Left colon (tissue), 2 donors: Measurements from ENCODE around the gene MRTFB. TPM values are rescaled to one million over a fixed set of nuclear protein-coding genes. Genes with fewer than 3 reads are reported as not detected.
A peak's percentile ranks its signal among the peaks of the same experiment; 100 is the strongest.

Source experiments
- ATAC-seq: fragments of 200-7000 bp; cut with Tn5 transposase; one replicate; pipeline ENCODE4 v1.9.1; 2020; ENCODE audit warnings: mild to moderate bottlenecking, moderate library complexity
- DNase-seq, 2 donors: peaks; one replicate each; pipeline ENCODE4 v3.0.0-alpha.2; 2020
- intact Hi-C, 2 donors: fragments of 100-400 bp; cut with DNase I in 1 of 2; cut with micrococcal nuclease in 1 of 2; formaldehyde crosslinking; loops; one replicate each; pipeline versions ENCODE4 v1.11.2 to v1.14.0; 2022; cut with DNase I, micrococcal nuclease
- total RNA-seq, 2 donors: library from RNA; stranded (reverse); fragmentation: NEBNext Ultra II Directional; extraction: Animal tissue kit (Norgen Biotek cat#: 25700); gene quantifications; one replicate each; pipeline ENCODE4 v1.2.1, GENCODE V29; 2021
- donor health status: DM: no; HTN: no; CAD: no.
- donor health status: DM: yes; HTN: yes; CAD: no.

The MRTFB gene
- total RNA-seq, 2 donors from 2014 or later, result 40.0 to 44.7 TPM

DNA sequence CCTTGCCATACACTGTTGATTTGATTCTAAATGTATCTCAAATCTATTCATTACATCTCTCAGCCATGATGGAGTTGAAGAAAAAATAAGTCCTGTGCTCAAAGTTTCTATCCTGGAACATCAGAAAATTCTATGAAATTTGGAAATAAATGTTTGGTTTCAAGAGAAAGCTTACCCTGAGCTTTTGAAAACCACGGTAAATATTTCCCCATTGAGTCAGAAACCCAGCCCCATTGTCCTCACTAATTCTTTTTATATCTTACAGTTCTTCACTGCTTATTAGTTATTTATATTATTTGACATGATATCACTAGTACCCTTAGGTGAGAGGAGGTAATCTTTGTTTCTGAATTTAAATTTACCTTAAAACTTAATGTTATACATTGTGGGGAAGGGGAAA, 128.5 kb downstream of the MRTFB start:
- DNase-seq (no peak), ATAC-seq (no peak)
- intact Hi-C loops, result no loop called here

DNA sequence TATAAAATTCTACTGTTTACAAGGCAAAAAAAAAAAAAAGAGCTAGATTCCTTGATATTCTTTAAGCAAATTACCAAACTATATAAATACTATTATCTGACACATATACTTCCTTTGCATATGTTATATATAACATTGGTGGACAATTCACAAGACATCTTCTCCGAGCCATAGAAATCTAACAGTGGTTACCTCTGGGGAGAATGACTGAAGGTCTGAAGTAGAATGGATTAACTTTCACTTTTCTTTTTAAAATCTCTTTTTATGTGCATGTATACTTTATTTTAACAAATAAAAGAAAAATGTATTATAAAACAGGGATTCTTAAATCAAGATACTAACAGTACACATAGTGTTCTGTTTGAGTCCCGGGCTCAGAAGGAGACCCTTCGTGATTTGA, 131.0 kb downstream of the MRTFB start:
- ATAC-seq, result peak; percentile 47
- DNase-seq, result no peak
- intact Hi-C loops, result no loop called here

DNA sequence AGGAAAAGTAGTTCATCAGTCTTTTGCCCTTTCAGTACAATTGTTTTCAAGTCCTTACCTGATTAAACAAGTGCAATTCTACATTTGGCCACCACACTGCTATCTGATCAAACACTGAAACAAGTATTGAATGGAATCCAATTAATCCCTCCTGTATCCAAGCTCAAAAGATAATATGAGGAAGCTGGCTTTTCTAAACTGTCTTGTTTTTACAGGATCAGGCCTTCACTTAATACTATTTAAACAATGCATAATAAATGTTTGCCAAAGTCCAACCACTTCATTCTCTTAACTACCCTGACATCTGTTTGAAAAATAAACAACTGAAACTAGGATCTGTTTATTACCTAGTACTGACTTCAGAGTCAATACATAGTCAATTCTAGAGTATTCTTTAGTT, 131.6 kb downstream of the MRTFB start:
- DNase-seq, result no peak
- intact Hi-C loops, result no loop called here
- peak; percentile 90 for ATAC-seq

DNA sequence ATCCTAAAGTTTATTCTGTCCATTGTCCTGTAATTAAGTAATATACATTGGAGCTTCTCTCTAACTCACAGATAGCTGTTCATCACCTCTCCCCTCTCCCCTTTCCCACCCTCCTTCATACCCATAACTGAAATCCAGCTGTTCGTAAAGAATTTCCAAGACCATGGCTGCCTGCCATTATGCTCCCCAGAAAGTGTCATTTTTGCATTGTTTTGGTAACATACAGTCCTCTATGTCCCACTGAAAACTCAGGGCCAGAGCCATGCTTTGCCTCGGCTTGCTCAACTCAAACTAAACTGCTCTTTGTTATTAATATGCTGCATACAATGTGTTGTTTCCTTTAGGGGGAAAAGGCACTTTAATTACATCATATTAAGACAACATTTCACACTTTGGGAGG, 132.0 kb downstream of the MRTFB start:
- DNase-seq (no peak), ATAC-seq (no peak)
- intact Hi-C loops, result no loop called here

DNA sequence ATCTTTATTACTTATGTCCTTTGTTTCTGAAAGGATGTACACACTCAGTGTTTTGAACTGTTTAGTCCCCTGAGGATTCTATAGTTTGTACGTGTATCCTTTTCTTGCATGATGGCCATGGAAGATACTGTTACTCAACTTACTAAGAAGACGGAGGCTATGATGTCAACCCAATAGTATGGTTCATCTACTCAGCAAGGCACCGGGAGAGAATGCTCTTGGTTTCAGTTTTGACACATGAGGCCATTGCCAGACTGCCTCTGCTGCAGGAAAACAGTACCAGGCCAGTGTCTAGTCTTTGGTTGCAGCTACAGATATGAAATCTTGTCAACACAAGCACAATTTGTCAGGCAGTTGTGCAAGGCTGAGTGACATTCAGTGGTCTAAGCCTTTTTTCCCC, 134.5 kb downstream of the MRTFB start:
- intact Hi-C loops, result no loop called here
- no peak for DNase-seq
- no peak for ATAC-seq

DNA sequence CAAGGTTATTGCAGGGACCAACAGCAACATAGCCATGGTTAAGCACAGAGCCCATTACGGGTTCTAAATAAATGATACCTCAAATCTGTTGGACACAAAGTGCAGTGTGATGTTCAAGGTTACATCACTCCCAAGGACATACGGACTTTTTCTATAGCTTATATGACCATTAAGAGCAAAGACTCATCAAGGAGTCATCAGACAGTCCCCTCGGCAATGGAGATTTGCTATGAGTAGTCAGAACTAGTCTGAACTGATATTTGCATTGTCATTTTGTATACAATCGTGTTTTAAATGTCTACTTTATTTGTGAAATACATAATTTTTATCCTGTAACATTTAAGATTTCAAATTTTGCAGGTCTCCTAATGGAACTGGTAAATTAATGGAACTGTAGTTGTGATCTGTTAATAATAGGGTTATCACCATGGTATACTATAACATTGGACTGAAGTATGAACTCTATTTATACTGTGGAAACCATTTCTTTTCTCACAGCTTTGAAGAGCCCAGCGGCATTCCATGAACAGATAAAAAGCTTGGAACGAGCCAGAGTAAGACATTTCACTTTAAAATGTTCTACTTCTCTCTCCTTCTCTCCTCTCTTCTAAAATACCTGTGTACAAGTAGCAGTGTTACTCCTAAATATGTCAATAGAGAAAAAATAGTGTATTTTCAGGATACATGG, 140.9 kb downstream of the MRTFB start:
- ATAC-seq (no peak), DNase-seq (no peak)
- intact Hi-C loops, result no loop called here

DNA sequence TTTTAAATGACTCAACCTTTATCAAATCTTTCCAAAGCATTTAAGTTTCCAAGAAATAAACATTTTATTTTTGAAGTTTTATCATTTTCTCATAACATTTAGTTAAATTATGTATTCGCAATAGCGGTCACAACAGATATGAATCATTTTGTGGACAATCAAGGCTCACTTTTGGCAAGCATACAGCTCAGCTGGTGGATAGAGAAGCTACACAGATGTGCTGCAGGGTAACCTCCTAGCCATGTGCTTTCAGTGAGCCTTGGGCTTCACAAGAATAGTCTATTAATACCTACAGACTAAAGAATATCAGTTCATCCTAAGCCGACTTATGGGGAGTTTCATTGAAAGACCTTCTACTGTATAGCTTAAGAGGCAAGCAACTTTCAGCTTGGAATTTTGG, 144.8 kb downstream of the MRTFB start:
- no peak for DNase-seq
- no peak for ATAC-seq
- intact Hi-C loops, result no loop called here

DNA sequence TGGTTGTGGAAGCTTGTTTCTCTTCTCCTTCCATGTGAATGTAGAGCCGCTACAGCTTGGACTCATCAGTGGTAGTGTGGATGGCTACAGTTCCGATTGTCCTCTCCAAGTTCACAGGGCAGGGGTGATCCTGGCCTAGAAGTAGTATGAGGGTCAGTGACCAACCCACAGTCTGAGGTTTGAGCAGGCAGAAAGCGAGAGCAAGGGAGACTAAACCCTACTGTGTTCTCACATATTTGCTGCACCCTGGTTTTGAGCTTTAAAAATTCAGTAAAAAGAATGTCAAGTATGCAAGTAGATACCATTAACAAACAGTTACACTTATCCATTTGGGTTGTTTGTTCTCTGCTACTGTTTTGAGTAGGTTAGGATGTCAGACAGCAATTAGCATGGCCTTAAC, 148.9 kb downstream of the MRTFB start:
- no peak for DNase-seq
- ATAC-seq, result no peak
- intact Hi-C loops, result no loop called here

DNA sequence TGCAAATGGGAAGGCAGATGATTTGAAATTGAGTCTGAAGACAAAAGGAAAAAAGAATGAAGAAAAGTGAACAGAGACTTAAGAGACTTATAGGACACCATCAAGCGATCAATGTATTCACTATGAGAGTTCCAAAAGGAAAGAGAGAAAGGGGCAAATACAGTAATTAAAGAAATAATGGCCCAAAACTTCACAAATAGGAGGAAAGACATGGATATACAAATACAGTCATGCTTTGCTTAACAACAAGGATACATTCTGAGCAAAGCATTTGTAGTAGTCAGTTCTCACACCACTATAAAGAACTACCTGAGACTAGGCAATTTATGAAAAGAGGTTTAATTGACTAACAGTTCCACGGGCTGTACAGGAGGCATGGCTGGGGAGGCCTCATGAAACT, 152.5 kb downstream of the MRTFB start:
- DNase-seq, result no peak
- intact Hi-C loops, result no loop called here
- no peak for ATAC-seq

DNA sequence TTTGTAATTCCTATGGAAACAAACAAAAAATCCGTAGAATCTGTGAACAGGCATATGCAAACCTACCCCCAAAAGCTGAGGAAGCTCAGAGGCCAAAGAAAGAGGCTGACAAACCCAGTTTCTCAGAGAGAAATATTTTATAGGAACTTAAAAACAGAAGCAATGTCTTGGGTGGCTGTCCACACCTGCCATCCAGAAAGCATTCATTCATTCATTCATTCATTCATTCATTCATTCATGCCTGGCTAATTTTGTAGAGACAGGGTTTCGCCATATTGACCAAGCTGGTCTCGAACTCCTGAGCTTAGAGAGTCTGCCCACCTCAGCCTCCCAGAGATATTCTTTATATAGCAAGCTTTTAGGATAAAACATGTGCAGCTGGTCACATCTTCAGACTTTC, 154.3 kb downstream of the MRTFB start:
- DNase-seq (no peak), ATAC-seq (no peak)
- intact Hi-C loops, result no loop called here

DNA sequence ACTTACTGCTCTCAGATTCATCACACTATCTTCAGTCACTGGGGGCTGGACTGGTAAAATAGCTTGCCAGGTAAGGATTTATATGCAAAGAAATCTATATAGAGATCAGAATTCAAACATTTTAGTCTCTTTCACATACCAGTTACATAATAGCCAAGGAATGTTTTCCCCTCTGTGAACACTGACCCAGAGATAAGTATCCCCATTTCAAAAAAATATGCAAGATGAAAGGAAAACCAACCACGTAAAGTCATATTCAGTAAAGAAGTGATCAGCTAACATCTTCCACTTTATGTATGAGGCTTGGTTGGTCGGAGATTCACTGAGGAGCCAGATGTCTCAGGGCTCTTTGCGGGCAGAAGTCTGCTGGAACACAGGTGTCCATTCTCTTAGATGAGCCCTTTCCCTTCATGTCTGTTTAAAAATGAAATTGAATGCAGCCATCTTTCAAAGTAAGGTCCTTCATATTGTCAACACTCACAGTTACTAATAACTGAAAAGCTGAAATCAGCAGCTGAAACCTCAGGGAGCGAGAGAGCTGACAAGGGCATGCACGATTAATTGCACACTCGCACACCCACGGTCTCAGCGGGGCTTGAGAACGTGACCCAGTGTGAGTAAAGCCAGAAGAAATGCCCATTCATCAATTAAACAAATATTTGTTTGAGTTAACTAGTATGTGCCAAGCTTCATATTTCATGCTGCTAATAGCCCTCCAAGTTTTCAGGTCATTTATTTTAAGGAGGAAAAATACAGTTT, 161.2 kb downstream of the MRTFB start:
- DNase-seq (no peak), ATAC-seq (no peak)
- intact Hi-C loops, result no loop called here

DNA sequence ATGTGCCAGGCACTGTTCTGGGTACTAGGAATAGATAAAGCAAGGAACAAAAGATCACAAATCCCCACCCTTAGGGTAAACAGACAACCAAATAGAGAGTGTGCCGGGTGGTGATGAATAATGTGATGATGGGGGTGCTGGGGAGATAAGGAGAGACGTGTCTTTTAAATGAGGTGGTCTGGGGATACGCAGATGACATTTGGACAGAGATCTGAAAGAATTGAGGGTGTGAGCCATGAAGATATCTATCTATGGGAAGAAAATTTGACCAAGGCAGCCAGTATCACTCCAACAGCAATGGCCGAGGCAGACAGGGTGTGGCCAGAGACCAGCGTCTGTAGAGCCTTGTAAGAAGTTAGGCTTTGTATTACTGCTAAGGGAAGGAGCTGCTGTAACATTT, 165.3 kb downstream of the MRTFB start:
- intact Hi-C loops, result no loop called here
- DNase-seq, result no peak
- no peak for ATAC-seq

DNA sequence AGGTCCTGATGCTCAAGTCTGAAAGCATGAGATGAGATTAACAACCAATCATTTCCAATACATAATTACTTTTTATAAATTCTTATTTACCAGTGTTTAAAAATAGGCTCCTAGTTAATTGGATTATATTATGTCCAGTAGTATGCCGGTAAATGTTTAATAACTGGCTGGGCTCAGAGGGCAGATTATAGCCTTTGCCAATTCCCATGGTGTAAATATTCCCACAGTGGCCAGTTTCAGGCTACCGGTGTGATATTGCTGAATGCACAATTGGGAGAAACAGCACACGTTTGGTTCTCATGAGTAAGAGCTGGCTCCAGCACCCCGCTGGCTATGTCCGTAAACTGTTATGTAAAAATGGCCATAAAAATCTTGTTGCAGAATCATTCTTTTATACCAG, 167.6 kb downstream of the MRTFB start:
- intact Hi-C loops, result no loop called here
- DNase-seq, result no peak
- ATAC-seq, result no peak

DNA sequence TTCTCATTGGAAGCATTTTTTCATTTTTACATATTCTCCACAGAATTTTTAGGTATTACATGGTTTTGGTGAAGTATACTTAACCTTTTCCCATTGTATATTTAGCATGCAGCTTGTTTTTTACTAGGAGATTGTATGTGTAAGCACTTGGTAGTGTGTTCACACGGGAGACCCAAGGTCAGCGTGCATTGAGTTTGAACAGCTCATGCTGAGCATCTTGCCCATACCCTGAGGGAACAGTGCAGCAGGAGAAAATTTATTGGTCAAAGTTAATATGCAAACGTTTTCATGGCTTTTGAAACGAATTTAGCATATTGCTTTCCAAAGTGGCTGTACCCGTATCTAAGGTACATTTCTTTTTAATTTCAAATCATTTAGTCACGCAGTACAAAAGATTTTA, 168.7 kb downstream of the MRTFB start:
- no peak for DNase-seq
- intact Hi-C loops, result loop anchor here in 1 of 2 donors (10.0 kb wide), 1 partner anchor 315 kb away; the partner anchor contains the start of gene ERCC4
- ATAC-seq, result no peak

DNA sequence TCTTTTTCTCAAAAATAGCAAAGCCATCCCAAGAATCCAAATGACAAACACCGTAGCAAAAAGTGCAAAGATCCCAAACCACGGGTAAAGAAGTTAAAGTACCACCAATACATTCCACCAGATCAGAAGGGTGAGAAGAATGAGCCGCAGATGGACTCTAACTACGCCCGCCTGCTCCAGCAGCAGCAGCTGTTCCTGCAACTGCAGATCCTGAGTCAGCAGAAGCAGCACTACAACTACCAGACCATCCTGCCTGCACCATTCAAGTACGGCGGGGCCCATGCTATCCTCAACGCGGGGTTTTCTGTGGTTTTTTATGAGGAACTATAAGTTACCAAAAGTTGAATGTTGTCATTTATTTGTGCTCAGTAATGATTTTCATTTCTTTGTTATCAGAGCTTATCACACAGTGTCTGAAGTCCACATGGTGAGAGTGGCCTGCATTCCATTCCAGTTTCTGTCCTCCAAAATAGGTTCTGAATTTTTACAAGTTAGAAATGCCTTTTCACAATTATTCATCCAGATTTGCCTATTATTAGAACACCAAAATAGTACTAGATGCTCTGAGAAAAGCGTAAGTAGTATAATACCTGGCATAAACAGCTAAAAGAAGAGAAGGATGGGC, 169.2 kb downstream of the MRTFB start:
- ATAC-seq (no peak), DNase-seq (no peak)
- intact Hi-C loops, result loop anchor here in 1 of 2 donors (10.0 kb wide), 1 partner anchor 316 kb away; the partner anchor contains the start of gene ERCC4

DNA sequence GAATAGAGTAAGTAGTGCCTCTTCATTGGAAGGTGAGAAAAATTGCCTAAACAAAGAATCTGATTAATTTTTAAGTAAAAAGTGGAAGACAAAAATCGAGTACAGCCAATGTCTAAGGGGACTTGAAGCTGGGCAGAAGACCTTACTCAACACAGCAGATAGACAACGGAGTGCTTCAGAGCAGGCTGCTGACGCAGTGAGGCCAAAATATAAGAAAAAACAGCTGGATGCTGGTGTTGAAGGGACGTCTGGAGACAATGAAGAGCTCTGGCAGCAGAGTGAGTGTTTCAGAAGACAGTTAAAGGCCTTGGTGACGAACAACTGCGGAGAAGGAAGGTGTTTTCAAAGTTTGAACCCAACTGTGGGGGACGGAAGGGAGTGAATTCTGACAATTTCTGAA, 169.8 kb downstream of the MRTFB start:
- intact Hi-C loops, result loop anchor here in 1 of 2 donors (10.0 kb wide), 1 partner anchor 316 kb away; the partner anchor contains the start of gene ERCC4
- DNase-seq, result no peak
- ATAC-seq, result no peak

DNA sequence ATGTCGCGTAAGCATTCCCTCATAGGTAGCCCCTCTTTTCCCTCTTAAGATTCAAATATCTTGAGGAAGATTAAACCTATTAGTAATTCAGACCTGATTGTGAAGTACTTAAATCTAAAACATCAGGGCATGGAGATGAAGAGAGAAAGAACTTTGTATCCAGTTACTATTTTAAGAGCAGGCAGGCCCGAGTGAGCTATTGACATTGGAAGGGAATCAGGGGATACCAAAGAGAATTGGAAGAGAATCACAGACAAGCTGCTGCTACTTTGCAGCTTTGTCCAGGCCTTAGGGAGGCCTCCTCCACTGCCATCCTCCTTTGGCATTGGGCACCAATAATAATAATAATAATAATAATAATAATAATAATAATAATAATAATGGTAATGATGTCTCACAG, 170.5 kb downstream of the MRTFB start:
- no peak for DNase-seq
- intact Hi-C loops, result loop anchor here in 1 of 2 donors (10.0 kb wide), 1 partner anchor 317 kb away; the partner anchor contains the start of gene ERCC4
- no peak for ATAC-seq

DNA sequence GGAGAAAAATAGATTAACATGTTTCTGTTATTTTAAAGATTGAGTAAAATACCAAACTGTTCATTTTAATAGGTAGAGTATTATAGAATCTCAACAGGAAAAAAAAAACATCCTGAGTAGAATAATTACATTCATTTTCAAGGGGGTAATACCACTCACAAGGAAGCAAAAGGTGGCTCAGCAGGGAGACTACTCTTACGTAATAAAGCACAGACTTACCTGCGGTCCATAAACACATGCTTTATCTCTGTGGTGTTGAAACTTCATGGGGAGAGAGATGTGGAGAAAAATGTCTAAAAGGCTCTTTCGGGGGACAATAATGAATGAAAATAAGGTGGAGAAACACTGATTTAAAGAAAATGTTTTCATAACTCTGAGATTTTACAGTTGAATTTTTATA, 171.7 kb downstream of the MRTFB start:
- no peak for DNase-seq
- no peak for ATAC-seq
- intact Hi-C loops, result loop anchor here in 1 of 2 donors (10.0 kb wide), 1 partner anchor 318 kb away; the partner anchor contains the start of gene ERCC4

DNA sequence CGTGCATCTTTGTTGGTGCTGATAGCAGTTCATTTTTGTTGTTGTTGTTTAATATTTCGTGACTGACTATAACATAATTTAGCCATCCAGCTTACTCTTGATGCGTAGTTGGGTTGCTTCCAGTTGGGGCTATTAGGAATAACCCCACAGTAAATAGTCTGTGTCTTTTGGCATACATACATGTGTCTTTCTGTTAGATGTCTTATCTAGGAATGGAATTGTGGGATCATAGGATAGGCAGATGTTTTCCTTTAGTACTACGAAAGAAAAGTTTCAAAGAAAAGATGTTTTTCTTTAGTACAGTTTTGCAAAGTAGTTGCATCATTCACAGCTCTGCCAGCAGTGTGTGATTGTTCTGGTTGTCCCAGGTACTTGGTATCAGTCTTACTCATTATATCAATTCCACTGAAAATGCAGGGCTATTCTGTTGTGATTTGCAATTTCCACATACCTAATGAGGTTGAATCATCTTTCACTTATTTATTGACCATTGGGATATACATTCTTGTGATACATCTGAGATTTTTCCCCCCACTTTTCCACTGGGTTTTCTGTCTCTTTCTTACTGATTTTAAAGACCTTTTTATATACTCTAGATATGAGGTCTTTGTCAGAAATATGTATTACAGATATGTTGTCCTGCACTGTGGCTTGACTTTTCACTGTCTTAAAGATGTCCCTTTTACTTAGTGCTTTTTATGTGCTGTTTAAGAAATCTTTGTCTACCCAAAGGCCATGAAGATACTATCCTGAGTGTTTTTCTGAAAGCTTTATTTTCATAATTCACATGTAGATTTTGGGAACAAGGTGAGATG, 173.3 kb downstream of the MRTFB start:
- no peak for ATAC-seq
- no peak for DNase-seq
- intact Hi-C loops, result loop anchor here in 1 of 2 donors (10.0 kb wide), 1 partner anchor 320 kb away; the partner anchor contains the start of gene ERCC4
